SK-N-SH treated with all-trans-retinoic acid at 6 μM for 48 hours (cell line): ENCODE data around the gene RAD51AP1.

Source experiments
- ARNTL ChIP-seq: fragments of 450-650 bp; formaldehyde crosslinking; IDR thresholded peaks from 2 replicates; pipeline ENCODE4 v1.5.0; 2020; ENCODE audit warnings: low read depth, mild to moderate bottlenecking, moderate library complexity, borderline replicate concordance
- CREB5 ChIP-seq: fragments of 250-450 bp; sonication (Bioruptor Pico); IDR thresholded peaks from 2 replicates; pipeline ENCODE4 v1.5.1; 2020; ENCODE audit warnings: low read depth, mild to moderate bottlenecking, moderate library complexity
- GLIS3 ChIP-seq: fragments of 250-450 bp; sonication (Bioruptor Pico); IDR thresholded peaks from 2 replicates; pipeline ENCODE4 v1.5.0; 2020; ENCODE audit warnings: mild to moderate bottlenecking, moderate library complexity
- OSR1 ChIP-seq: fragments of 250-450 bp; sonication (Bioruptor Pico); IDR thresholded peaks from 2 replicates; pipeline ENCODE4 v1.8.0; 2022; ENCODE audit warnings: moderate library complexity, mild to moderate bottlenecking, inconsistent platforms
- PATZ1 ChIP-seq: fragments of 250-450 bp; sonication (Bioruptor Pico); IDR thresholded peaks from 2 replicates; pipeline ENCODE4 v1.8.0; 2020; ENCODE audit warnings: mild to moderate bottlenecking, moderate library complexity, borderline replicate concordance
- POU6F1 ChIP-seq: fragments of 250-450 bp; sonication (Bioruptor Pico); IDR thresholded peaks from 2 replicates; pipeline ENCODE4 v1.8.0; 2021; ENCODE audit warnings: low read depth, mild to moderate bottlenecking, moderate library complexity, borderline replicate concordance
- PPARA ChIP-seq: fragments of 250-450 bp; sonication (Bioruptor Pico); IDR thresholded peaks from 2 replicates; pipeline ENCODE4 v1.5.0; 2020; ENCODE audit warnings: mild to moderate bottlenecking, borderline replicate concordance
- SNAI2 ChIP-seq: fragments of 250-450 bp; sonication (Bioruptor Pico); IDR thresholded peaks from 2 replicates; pipeline ENCODE4 v1.5.0; 2020; ENCODE audit warnings: mild to moderate bottlenecking, moderate library complexity
- TCF4 ChIP-seq: fragments of 250-450 bp; sonication (Bioruptor Pico); IDR thresholded peaks from 2 replicates; pipeline ENCODE4 v1.8.0; 2021; ENCODE audit warnings: mild to moderate bottlenecking, moderate library complexity, borderline replicate concordance
- TOX ChIP-seq: fragments of 250-450 bp; sonication (Bioruptor Pico); IDR thresholded peaks from 2 replicates; pipeline ENCODE4 v1.8.0; 2021; ENCODE audit warnings: mild to moderate bottlenecking, moderate library complexity, borderline replicate concordance
- ZC3H10 ChIP-seq: fragments of 250-450 bp; sonication (Bioruptor Pico); IDR thresholded peaks from 2 replicates; pipeline ENCODE4 v1.5.1; 2021; ENCODE audit warnings: mild to moderate bottlenecking, moderate library complexity
- ZFP3 ChIP-seq: fragments of 250-450 bp; sonication (Bioruptor Pico); IDR thresholded peaks from 2 replicates; pipeline ENCODE4 v1.5.0; 2020; ENCODE audit warnings: mild to moderate bottlenecking, moderate library complexity
- ZFP30 ChIP-seq: fragments of 450-650 bp; formaldehyde crosslinking; IDR thresholded peaks from 2 replicates; pipeline ENCODE4 v1.5.0; 2022; ENCODE audit warnings: mild to moderate bottlenecking, moderate library complexity
- ZNF565 ChIP-seq: fragments of 450-650 bp; formaldehyde crosslinking; conservative IDR thresholded peaks from 2 replicates; pipeline ENCODE4 v1.5.0; 2020; ENCODE audit warnings: low read depth, mild to moderate bottlenecking, moderate library complexity

- no peak for TF ChIP-seq SNAI2
- TF ChIP-seq POU6F1 (CRISPR knock-in tag), result no peak
- no peak for TF ChIP-seq PATZ1
- TF ChIP-seq TOX, result no peak
- TF ChIP-seq PPARA (CRISPR knock-in tag), result no peak
- TF ChIP-seq ZFP3 (CRISPR knock-in tag), result no peak
- no peak for TF ChIP-seq GLIS3 (CRISPR knock-in tag)
- no peak for TF ChIP-seq ZFP30 (CRISPR knock-in tag)
- no peak for TF ChIP-seq TCF4 (CRISPR knock-in tag)
- TF ChIP-seq ZNF565 (CRISPR knock-in tag), result no peak
- TF ChIP-seq CREB5 (CRISPR knock-in tag), result no peak
- no peak for TF ChIP-seq ARNTL (CRISPR knock-in tag)
- TF ChIP-seq ZC3H10 (CRISPR knock-in tag), result no peak
- TF ChIP-seq OSR1 (CRISPR knock-in tag), result no peak
These were observed 42.4 kb upstream of the RAD51AP1 start for GRCh38 chr12:4496145-4496838.
